Right ventricle myocardium inferior (tissue), 1 donor: ENCODE measurements around the gene NPHS2. TPM values are rescaled to one million over a fixed set of nuclear protein-coding genes. Genes with fewer than 3 reads are reported as not detected.
"Not testable (repeated sequence)": the region's sequence is repeated elsewhere in the genome, so short reads cannot be mapped to it uniquely, and the experiment has no call there.

ENCODE experiments used
- ATAC-seq: fragments of 200-7000 bp; cut with Tn5 transposase; one replicate; pipeline ENCODE4 v1.9.1; 2020; ENCODE audit warnings: mild to moderate bottlenecking, moderate library complexity
- DNase-seq: peaks from one replicate; pipeline ENCODE4 v3.0.0; 2021; ENCODE audit errors: missing footprints
- intact Hi-C: fragments of 100-400 bp; cut with DNase I; formaldehyde crosslinking; loops from one replicate; pipeline ENCODE4 v1.11.0; 2022
- total RNA-seq: library from RNA; stranded (reverse); fragmentation: NEBNext Ultra II Directional; extraction: Animal tissue kit (Norgen Biotek cat#: 25700); gene quantifications from one replicate; pipeline ENCODE4 v1.2.1, GENCODE V29; 2021
- donor health status: DM: no; HTN: yes; CAD: no; lungs with severe emphysema.

The NPHS2 gene
- total RNA-seq, 1 donor from 2014 or later = not detected

GRCh38 chr1:179549368-179549700 lies 26.4 kb downstream of the NPHS2 start:
- DNase-seq (no peak), ATAC-seq (no peak)
- intact Hi-C loops = no loop called here

- intact Hi-C loops = no loop called here
- ATAC-seq (no peak), DNase-seq (no peak)
These were observed 26.9 kb downstream of the NPHS2 start for GRCh38 chr1:179548666-179549367.

- DNase-seq = no peak
- intact Hi-C loops = no loop called here
- ATAC-seq = no peak
These were observed 28.7 kb downstream of the NPHS2 start for GRCh38 chr1:179547021-179547535.

GRCh38 chr1:179545321-179545720 lies 30.4 kb downstream of the NPHS2 start:
- DNase-seq (no peak), ATAC-seq (no peak)
- intact Hi-C loops = no loop called here

GRCh38 chr1:179541774-179542173 lies 34.0 kb downstream of the NPHS2 start:
- no peak for ATAC-seq
- intact Hi-C loops = no loop called here
- DNase-seq = no peak

- ATAC-seq (no peak), DNase-seq (no peak)
- intact Hi-C loops = no loop called here
These were observed 45.4 kb downstream of the NPHS2 start for GRCh38 chr1:179530352-179530751.

GRCh38 chr1:179529482-179530195 lies 46.1 kb downstream of the NPHS2 start:
- intact Hi-C loops = no loop called here
- ATAC-seq (no peak), DNase-seq (no peak)

- intact Hi-C loops, DNase-seq, ATAC-seq: not testable (repeated sequence)
These were observed 57.2 kb downstream of the NPHS2 start for GRCh38 chr1:179518544-179518943.

GRCh38 chr1:179516976-179517705 lies 58.6 kb downstream of the NPHS2 start:
- intact Hi-C loops = no loop called here
- no peak for ATAC-seq
- DNase-seq = no peak

GRCh38 chr1:179510038-179510437 lies 65.7 kb downstream of the NPHS2 start:
- ATAC-seq = no peak
- intact Hi-C loops = no loop called here
- no peak for DNase-seq

- intact Hi-C loops = no loop called here
- no peak for ATAC-seq
These were observed 66.4 kb downstream of the NPHS2 start for GRCh38 chr1:179509384-179509783.

GRCh38 chr1:179506199-179506598 lies 69.5 kb downstream of the NPHS2 start:
- ATAC-seq (no peak), DNase-seq (no peak)
- intact Hi-C loops = no loop called here

More at GRCh38 chr1:179509384-179509783, 66.4 kb downstream of the NPHS2 start:
- DNase-seq = no peak

Other genes starting within 250 kb of the NPHS2 start
- not detected for gene AXDND1, start 210.0 kb downstream of the NPHS2 start, total RNA-seq
- gene TDRD5, start 15.9 kb upstream of the NPHS2 start, total RNA-seq = not detected
- gene FAM163A, start 167.3 kb upstream of the NPHS2 start, total RNA-seq = 0.65 TPM